Ectodermal cell (in vitro differentiated cells): ENCODE data around the gene IGF2BP3. TPM values are rescaled to one million over a fixed set of nuclear protein-coding genes. Genes with fewer than 3 reads are reported as not detected.
"Not testable (repeated sequence)": the region's sequence is repeated elsewhere in the genome, so short reads cannot be mapped to it uniquely, and the experiment has no call there.

ENCODE experiments used
- H3K27ac ChIP-seq: 2 replicates; pipeline ENCODE4 v1.7.0; 2013; ENCODE audit warnings: mild to moderate bottlenecking, low read depth, low read length; ENCODE audit not compliant: insufficient read depth, poor library complexity, severe bottlenecking
- H3K27me3 ChIP-seq: 2 replicates; pipeline ENCODE4 v1.7.0; 2013; ENCODE audit warnings: mild to moderate bottlenecking, low read length; ENCODE audit not compliant: insufficient read depth, control insufficient read depth, poor library complexity, severe bottlenecking
- H3K36me3 ChIP-seq: one replicate; pipeline ENCODE4 v1.7.0; 2013; ENCODE audit warnings: low read length; ENCODE audit not compliant: control insufficient read depth, insufficient read depth
- H3K4me1 ChIP-seq: one replicate; pipeline ENCODE4 v1.7.0; 2013; ENCODE audit warnings: low read length; ENCODE audit not compliant: control insufficient read depth, insufficient read depth
- H3K4me3 ChIP-seq: 2 replicates; pipeline ENCODE4 v1.7.0; 2013; ENCODE audit warnings: low read depth, low read length, control low read depth; ENCODE audit not compliant: insufficient read depth
- H3K9me3 ChIP-seq: 2 replicates; pipeline ENCODE4 v1.7.0; 2013; ENCODE audit warnings: mild to moderate bottlenecking, low read length, moderate library complexity; ENCODE audit not compliant: control insufficient read depth
- WGBS, 2 experiments: methylation state at CpG; one replicate each; pipeline ENCODE4 v1.1.7; 2013; ENCODE audit warnings: missing lambda C conversion rate in 2 of 2; 5-methylcytosine and 5-hydroxymethylcytosine counted together
- polyA plus RNA-seq, 4 experiments: library from polyadenylated mRNA; stranded (reverse); fragments of 50-300 nt; gene quantifications; one replicate each; pipeline ENCODE4 v1.2.3, GENCODE V29; 2013

The IGF2BP3 gene
- polyA plus RNA-seq (2013, experiment 1 of 4) = 141 TPM
- polyA plus RNA-seq (2013, experiment 2 of 4) = 166 TPM
- polyA plus RNA-seq (2013, experiment 3 of 4) = 118 TPM
- 129 TPM for polyA plus RNA-seq (2013, experiment 4 of 4)

GRCh38 chr7:23470330-23471105 lies at the start of gene IGF2BP3:
IGF2BP3 (minus strand) TSS chr7:23470491; CDS start chr7:23470110, 381 bp downstream.
- Histone ChIP-seq H3K9me3 (no peaks in the 10 kb centered on the region), H3K4me1 (peaks cover 8% of the 10 kb centered on the region), H3K27ac (peak within 1 kb of the TSS; percentile 97), H3K36me3 (no peaks in the 10 kb centered on the region), H3K4me3 (peak within 1 kb of the TSS; percentile 93), H3K27me3 (no peaks in the 10 kb centered on the region)
- WGBS, 2 experiments = 0 to 1% methylated on average over 31 to 33 of the region's 34 CpGs

GRCh38 chr7:23514755-23515154 lies 44.5 kb upstream of the IGF2BP3 start:
- peaks cover 70% of the 10 kb centered on the region for H3K36me3 ChIP-seq
- WGBS, 2 experiments = 93 to 95% methylated on average over 2 of the region's 2 CpGs

GRCh38 chr7:23513746-23514145 lies 43.5 kb upstream of the IGF2BP3 start:
- not testable (repeated sequence) for H3K27ac ChIP-seq, H3K4me3 ChIP-seq, H3K9me3 ChIP-seq, H3K4me1 ChIP-seq, H3K27me3 ChIP-seq
- peaks cover 66% of the 10 kb centered on the region for H3K36me3 ChIP-seq
- WGBS, 2 experiments = 99% methylated on average over 5 to 6 of the region's 6 CpGs

More at GRCh38 chr7:23514755-23515154, 44.5 kb upstream of the IGF2BP3 start:
- H3K4me3 ChIP-seq = no peak overlapping the region
- no peaks in the 10 kb centered on the region for H3K27me3 ChIP-seq
- H3K9me3 ChIP-seq = no peaks in the 10 kb centered on the region
- H3K27ac ChIP-seq = no peak overlapping the region
- H3K4me1 ChIP-seq = no peaks in the 10 kb centered on the region

- H3K4me3 ChIP-seq = no peak overlapping the region
- H3K27me3 ChIP-seq = no peaks in the 10 kb centered on the region
- no peaks in the 10 kb centered on the region for H3K4me1 ChIP-seq
- H3K27ac ChIP-seq = no peak overlapping the region
- 87 to 95% methylated on average over 8 of the region's 9 CpGs for WGBS, 2 experiments
- H3K9me3 ChIP-seq = no peaks in the 10 kb centered on the region
- no peaks in the 10 kb centered on the region for H3K36me3 ChIP-seq
These were observed 23.7 kb upstream of the IGF2BP3 start for GRCh38 chr7:23494009-23494408.

GRCh38 chr7:23491502-23491901 lies 21.2 kb upstream of the IGF2BP3 start:
- no peaks in the 10 kb centered on the region for H3K9me3 ChIP-seq
- 88 to 100% methylated on average over 1 to 2 of the region's 3 CpGs for WGBS, 2 experiments
- H3K36me3 ChIP-seq = no peaks in the 10 kb centered on the region
- H3K27ac ChIP-seq = no peak overlapping the region
- H3K4me3 ChIP-seq = no peak overlapping the region
- no peaks in the 10 kb centered on the region for H3K4me1 ChIP-seq
- no peaks in the 10 kb centered on the region for H3K27me3 ChIP-seq

GRCh38 chr7:23490357-23491135 lies 20.3 kb upstream of the IGF2BP3 start:
- peaks cover 5% of the 10 kb centered on the region for H3K4me1 ChIP-seq
- no peaks in the 10 kb centered on the region for H3K27me3 ChIP-seq
- peak overlapping the region; percentile 43 for H3K4me3 ChIP-seq
- H3K36me3 ChIP-seq = no peaks in the 10 kb centered on the region
- H3K9me3 ChIP-seq = no peaks in the 10 kb centered on the region
- H3K27ac ChIP-seq = no peak overlapping the region
- WGBS, 2 experiments = 57 to 58% methylated on average over 55 to 56 of the region's 56 CpGs

- H3K36me3 ChIP-seq, H3K27ac ChIP-seq, H3K9me3 ChIP-seq, H3K4me3 ChIP-seq, H3K27me3 ChIP-seq, H3K4me1 ChIP-seq: not testable (repeated sequence)
- 94 to 99% methylated on average over 1 to 2 of the region's 13 CpGs for WGBS, 2 experiments
These were observed 18.4 kb upstream of the IGF2BP3 start for GRCh38 chr7:23488714-23489113.

GRCh38 chr7:23487670-23488069 lies 17.4 kb upstream of the IGF2BP3 start:
- no peaks in the 10 kb centered on the region for H3K27me3 ChIP-seq
- no peaks in the 10 kb centered on the region for H3K9me3 ChIP-seq
- no peaks in the 10 kb centered on the region for H3K36me3 ChIP-seq
- no peak overlapping the region for H3K4me3 ChIP-seq
- no peak overlapping the region for H3K27ac ChIP-seq
- WGBS, 2 experiments = 84 to 86% methylated on average over 3 to 4 of the region's 4 CpGs
- peaks cover 5% of the 10 kb centered on the region for H3K4me1 ChIP-seq

GRCh38 chr7:23486002-23486773 lies 15.9 kb upstream of the IGF2BP3 start:
- Histone ChIP-seq H3K4me3 (no peak overlapping the region), H3K36me3 (no peaks in the 10 kb centered on the region), H3K27me3 (no peaks in the 10 kb centered on the region), H3K4me1 (peaks cover 5% of the 10 kb centered on the region), H3K27ac (no peak overlapping the region), H3K9me3 (no peaks in the 10 kb centered on the region)
- 83 to 85% methylated on average over 13 of the region's 13 CpGs for WGBS, 2 experiments
